OCI-M2 (cell line): ENCODE data around the gene GRIK4.

Experiments
- DNase-seq: peaks from one replicate; lab custom pipeline; 2025; ENCODE audit not compliant: unreplicated experiment; lab: John Stamatoyannopoulos, UW

GRIK4 gene

DNA sequence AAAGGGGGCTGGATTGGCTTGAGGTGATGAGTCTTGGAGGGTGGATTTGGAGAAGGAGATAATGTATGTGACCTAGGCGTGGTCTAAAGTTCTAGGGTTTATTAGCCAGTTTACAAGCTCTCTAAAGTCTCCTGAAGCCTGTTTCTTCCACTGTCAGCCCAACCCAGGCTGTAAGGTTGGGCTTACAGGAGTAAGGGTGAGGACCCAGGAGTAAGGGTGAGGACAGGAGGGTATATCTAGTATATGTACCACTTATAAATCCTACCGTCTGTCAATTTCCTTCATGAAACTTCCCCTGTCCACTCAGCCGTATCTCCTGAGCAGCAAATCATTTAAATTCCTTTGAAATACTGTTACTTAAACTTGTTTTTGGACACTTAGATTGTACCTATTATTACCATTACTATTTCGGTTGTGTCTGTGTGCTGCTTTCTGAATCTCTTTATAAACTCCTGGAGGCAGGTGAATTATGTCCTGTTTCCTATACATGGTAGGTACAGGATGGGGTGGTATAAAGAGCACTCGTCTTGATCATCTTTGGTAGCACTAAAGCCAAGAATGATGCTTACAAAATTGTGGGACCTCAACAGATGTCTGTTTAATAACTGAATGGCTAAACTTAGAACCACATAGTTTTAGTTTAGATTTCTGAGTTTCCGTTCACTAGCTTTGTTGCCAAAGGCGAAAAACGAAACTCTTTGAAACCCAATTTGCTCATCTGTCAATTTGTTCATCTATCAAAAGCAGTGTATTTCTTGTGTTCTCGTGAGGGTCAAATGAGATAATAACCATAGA is 192.0 kb downstream of the GRIK4 start:
- DNase-seq = no peak

DNA sequence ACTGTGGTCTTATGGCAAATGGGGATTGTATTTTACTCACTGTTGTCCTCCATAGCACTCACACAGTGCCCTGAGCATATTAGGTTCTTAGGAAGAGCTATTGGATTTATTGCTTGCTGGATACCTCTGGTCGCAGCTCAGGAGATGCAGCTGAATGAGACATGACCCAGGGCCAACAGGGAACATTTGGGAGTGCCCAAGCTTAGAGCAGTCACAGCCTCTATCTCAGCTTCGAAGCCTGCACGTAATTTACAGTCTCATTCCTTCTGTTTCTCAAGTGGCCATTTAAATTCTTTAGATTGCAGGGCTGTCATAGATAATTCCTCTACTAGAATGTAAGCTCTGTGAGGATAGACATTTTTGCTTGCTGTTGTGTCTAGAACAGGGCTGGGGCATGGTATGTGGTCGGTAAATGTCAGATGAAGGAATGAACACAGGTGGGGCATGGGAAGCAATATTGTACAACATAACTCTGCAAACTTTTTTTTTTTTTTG is 192.8 kb downstream of the GRIK4 start:
- no peak for DNase-seq

DNA sequence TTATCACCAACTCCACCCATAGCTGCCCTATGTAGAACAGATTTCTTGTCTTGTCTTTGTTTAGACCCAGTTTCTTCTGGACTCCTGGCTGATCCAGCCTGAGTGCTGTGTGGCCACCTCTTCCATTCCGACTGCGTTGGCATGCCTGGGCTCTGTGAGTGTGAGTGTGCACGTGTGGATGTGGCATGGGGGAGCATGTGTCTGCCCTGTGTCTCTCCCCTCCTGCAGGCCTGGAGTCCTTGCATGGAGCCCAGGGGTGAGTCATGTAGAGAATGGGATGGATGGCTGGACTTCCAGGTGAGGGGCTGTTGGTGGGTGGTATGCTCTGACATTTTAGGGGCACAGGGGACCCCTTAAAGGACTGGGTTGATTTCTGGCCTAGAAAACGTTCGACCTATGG is 194.7 kb downstream of the GRIK4 start:
- DNase-seq = no peak

DNA sequence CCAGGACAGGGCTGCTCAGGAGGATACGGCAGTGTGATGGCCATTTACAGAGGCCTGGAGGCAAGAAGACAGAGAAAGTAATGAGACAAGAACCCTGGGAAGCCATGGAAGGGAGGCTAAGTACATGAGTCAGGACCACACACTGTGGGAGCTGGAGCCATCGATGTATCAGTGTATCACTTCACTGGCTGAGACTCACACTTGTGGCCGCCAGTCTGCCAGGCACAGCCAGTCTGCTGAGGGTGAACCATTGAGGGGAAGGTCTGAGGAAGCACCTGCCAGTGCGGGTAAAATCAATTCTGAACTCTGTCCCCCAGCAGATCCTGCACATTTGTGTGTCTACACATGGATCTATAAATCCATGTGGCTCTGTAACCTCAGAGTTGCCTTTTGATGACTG is 195.6 kb downstream of the GRIK4 start:
- DNase-seq = no peak

DNA sequence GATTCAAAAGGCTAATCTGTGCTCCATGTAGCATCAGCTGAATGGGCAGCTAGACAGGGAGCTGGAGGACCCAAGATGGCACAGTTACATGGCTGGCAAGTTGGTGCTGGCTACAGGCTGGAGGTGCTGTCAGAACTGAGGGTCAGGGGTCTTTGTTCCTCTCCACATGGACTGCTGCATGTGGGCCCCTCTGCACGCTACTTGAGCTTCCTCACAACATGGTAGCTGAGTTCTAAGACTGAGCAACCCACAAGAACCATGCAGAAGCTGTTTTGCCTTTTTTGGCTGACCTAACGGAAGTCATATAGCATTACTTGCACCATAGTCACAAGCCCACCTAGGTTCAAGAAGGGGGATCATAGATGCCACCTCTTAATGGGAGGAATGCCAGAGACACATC is 196.1 kb downstream of the GRIK4 start:
- no peak for DNase-seq

DNA sequence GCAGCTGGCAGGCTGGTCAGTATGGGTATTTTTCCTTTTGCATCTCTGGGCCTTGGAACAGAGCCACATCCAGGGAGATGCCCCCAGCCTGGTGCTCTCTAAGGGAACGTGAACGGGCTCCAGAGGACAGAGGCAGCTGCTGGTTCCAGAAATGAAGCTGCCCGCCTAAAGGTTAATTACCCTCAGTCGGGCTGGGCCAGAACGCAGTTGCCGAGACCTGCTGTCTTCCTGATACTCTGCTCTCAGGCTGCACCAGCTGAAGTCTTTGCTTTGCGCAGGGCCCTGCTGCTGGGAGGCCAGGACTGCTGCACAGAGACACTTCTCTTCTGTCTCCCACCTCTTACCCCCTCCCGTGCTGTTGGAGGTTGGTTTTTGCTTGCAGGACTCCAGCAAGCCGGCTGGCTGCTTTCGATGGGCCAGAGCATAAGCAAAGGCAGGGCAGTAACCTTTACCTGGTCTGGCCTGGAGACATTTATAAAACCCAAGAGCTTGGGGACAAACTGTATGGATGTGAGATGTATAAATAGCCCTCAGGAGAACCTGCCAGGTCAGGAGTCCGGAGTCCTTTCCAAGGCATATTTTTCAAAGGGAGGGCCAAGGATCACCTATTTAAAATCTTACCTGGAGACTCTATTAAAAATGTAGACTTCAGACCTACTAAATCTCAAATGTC is 197.1 kb downstream of the GRIK4 start:
- DNase-seq = no peak

DNA sequence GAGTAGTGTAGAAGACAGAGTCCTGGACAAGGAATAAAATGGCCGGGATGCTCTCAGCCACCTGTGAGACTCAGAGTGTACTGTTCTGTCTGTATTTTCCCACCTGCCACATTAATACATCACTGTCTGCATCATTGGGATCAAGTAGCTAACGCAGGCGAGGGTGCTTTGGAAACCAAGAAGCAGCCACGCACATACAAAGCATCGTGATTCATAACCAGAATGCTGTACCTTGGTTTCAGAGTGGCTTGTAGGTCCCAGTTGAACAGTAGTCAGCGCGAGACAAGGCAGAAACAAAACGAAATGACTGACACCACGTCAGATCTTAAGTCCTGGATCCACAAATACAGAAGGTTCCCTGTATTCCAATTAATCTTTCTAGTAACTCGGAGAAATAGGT is 198.3 kb downstream of the GRIK4 start:
- no peak for DNase-seq

DNA sequence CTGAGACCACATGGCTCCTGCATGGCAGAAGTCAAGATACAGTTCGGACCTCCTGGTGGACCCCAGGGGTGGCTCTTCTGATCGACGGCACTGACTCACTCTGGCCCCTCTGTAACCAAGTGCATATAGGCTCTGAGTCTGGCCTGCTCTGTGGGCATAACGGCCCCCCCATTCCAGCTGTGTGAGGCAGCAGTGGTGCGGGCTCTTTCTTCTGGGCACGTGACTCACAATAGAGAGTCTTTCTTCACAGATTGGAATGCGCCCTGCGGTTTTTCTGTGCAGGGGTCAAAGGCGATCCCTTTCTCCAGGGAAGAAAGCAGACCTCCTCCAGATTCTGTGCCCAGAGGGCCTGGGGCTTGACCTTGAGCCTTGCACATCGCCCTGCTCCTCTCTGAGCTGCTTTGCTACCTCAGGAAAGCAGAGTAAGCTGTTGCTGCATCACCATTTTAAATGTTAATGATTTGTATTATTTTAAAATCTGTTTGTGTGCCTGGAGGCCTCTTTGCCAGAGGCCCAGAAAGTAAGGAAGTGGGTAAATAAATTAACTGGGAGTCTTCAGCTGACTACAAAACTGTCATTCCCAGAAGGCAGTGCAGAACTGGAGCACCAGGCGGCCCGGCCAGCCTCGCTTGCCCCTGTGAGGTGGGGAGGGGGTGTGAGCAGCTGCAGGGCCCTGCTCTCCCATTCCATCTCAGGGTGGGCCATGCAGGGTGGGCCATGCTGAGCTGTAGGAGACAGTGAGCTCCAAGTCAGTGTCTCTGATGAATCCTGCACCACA is 199.0 kb downstream of the GRIK4 start:
- DNase-seq = no peak

DNA sequence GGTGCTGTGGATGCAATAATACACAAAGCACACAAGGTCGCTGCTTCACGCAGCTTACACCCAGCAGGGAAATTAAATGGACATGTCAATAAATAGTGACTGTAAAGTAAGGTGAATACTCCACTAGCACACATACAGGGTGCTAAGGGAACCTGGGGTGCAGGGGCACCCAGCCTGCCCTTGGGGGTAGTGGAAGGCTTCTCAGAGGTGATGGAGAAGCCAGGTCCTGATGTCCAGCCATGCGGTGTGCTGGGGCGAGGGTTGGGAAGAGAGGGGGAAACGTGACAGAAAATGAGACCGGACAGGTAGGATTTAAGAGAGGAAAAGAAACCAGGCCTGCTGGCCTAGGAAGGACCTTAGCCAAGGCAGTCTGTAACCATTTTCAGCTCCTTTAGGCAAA is 200.5 kb downstream of the GRIK4 start:
- no peak for DNase-seq

DNA sequence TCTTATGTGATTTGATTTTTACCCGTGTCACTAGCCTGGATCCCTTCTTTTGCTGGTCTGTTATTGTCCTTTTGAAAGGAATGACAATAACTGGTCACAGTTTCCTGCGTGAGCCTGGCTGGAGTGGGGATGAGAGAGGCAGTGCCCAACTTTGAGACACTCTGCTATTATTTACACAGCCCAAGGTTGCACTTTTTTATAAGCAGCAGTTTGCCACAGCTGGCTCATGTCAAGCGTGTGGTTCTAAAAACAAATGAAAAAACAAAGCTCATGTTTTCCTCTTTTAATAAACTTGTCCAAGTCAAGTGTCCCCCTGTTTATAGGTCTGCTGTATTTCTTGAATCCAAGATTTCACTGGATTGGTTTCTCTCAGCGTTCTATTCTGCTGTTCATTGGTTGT is 201.3 kb downstream of the GRIK4 start:
- no peak for DNase-seq

DNA sequence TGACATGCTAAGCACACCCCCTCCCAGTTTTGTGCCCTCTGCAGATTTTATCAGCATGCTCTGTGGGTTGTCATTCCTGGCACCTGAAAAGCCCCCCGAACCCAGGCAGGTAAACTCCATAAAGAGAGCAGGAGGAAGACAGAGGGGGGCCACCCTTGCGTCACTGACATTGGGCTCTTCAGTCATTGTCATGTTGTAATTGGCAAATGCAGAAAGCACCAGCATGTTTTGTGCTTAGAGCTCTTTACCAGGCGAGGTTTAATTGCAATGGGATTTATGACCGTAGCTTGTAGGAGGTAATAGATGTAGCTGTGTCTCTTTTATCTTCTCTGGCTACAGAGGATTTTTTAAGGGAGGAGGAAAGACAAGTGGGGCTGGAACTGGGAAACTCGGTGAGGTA is 201.7 kb downstream of the GRIK4 start:
- no peak for DNase-seq

DNA sequence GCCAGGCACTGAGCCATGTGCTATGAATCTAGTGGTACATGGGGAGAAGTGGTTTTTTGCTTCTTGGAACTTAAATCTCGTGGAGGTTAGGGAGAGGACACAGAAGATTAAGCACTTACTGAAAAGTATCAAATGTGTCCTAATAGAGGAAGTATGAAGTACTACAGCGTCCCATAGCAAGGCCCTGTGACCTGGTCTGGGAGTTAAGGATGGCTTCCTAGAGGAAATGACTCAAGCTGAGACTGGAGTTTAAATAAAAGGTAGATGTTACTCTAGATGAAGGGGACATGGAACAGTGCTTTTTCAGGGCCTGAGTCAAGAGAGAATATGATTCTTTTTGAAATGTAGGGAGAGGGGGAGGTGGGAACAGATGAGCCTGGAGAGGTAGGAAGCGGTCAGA is 202.9 kb downstream of the GRIK4 start:
- no peak for DNase-seq

DNA sequence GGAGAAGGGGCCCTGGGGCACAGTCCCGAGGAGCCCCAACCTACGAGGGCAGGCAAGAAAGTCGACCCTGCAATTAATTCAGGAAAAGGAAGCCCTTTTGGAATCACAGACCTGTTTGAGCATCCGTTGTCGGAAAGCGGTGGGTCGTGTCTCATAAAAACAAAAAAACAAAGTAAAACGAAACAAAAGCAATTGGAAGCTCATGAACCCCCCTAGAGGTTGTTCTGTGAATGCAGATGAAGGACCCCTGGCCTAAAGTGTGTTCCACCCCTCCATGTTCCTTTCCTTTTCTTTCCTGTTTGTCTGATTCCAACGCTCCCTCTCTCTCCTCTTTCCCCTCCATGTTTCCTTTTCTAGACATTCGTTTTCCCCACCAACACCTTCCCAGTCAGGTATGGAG is 203.7 kb downstream of the GRIK4 start:
- DNase-seq = no peak

DNA sequence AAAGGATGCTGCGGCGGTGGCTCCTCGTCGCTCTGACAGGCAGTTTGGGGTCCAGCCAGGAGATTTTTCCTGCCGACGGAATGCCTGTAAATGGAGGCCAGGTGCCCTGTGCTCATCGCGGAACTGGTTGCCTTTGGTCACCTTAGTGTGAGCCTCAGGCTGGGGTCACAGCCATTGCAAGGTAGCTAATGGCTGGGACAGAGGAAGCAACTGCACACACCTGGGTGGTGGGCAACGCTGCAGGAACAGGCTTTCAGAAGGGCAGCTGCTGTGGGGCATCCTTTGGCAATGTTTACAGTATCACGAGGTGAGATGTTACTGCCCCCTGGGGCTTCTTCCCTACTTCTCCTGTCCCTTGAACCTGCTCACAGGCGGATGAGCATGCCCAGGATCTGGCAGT is 205.5 kb downstream of the GRIK4 start:
- DNase-seq = no peak

DNA sequence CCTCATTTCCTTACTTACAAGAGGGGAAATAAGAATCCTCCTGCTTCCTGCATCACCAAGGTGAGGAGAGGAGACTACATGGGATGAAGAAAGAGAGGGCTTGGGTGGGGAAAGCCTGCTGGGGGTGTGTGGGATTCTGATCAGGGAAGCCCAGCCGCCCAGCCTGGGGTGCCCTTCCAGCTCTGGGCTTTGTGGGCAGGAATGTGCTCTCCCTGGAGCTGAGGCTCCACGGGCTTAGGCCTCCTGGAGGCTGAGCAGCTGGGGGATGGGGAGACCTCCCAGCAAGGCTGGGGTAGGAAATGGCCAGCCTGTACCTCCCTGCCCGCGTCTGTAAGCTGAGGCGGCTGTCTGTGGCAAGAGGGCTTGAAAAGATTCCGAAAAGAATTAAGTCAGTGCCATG is 206.1 kb downstream of the GRIK4 start:
- DNase-seq = no peak

DNA sequence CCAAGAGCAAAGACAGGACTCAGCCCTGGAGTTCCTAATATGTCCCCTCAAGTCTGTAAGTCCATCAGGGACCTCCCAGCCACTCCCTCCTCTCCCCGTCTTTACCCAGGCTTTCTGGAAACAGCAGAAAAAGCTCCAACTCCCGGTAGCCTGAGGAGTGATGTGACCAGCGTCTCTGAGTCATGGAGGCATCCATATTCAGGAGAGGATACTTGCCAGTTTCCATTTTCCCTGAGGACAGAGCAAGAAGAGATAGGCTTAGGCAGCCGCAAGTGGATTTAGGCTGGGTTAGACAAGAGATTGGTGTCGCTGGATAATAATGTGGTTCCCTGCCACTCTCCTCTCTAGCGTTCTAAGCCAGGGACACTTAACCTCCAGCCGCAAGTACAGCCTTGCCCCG is 206.6 kb downstream of the GRIK4 start:
- DNase-seq = no peak

DNA sequence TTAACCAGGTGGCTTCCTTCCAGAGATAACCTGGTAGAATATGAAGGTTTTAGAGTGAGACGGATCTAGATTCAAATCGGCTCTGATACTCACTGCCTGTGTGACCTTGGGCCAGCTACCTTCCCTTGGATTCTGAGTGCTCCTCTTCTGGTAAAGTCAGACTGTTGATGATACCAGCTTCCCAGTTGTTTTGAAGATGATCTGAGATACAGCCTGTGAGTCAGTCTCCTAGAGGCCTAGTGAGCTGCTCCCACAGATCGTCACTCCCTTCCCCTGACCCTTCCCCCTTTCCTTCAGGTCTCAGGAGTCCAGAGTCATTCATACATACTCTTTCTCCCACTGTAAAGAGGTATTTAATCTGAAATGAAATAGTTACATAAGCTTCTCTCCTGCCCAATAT is 207.8 kb downstream of the GRIK4 start:
- DNase-seq = no peak

DNA sequence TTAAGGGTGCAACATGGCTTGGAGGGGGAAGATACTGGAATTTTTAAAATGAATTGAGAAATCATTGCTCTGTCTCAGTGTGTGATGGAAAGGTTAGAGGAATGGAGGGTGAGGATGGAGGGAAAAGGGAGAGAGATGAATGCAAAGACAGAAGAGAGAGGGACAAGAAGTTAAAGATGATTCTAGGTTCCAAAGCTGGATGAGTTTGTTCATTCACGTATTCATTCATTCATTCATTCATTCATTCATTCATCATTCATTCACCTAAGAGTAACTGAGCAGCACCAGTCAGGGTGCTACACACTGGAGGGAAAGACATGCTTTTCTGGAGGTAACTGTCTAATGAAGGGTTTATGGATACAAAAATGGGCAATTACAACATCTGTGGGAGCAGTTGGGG is 209.2 kb downstream of the GRIK4 start:
- DNase-seq = no peak

DNA sequence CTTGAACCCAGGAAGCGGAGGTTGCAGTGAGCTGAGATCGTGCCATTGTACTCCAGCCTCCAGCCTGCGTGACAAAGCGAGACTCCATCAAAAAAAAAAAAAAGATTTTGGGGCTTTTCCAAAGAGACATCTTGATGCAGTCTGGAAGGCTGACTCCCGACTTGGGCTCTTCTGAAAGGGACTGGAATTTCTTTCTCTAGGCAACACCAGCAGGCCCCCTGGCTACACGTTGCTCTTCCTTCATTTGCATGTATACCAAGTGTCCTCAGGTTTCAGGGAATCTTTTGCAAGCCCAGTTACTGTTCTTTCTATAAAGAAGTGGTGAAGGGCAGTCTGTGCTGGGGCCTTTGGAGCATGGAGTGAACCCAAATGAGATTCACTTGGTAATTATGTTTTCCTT is 211.0 kb downstream of the GRIK4 start:
- DNase-seq = no peak

DNA sequence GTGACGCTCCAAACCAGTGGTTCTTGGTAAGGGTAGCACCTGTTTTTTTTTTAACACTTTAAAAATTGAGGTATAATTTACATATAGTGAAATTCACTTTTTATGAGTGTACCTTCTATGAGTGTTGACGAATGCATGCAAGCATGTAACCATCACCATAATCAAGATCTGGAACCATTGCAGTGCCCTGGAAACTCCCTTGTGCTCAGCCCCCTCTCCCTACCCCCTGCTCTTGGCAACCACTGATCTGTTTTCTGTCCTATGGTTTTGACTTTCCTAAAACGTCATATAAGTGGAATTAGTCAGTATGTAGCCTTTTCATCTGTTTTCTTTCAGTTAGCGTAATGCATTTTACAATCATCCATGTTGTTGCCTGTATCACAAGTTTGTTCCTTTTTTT is 212.2 kb downstream of the GRIK4 start:
- DNase-seq = no peak

DNA sequence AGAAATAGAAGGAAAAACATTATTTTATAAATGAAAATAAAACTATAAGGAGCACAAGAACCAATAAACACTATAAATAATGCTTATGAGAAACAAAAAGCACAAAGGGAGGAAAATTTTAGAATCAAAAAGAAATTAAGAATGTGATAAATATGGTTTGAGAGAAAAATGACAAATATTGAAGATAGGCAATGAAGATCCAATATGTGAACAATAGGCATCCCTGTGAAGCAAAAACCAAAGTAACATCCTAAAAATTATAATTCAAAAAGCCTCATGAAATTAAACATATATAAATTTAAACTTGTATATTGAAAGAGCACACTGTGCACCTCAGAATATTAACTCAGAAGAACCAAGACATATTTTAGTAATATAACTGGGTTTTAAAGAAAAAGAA is 216.2 kb downstream of the GRIK4 start:
- DNase-seq = no peak

DNA sequence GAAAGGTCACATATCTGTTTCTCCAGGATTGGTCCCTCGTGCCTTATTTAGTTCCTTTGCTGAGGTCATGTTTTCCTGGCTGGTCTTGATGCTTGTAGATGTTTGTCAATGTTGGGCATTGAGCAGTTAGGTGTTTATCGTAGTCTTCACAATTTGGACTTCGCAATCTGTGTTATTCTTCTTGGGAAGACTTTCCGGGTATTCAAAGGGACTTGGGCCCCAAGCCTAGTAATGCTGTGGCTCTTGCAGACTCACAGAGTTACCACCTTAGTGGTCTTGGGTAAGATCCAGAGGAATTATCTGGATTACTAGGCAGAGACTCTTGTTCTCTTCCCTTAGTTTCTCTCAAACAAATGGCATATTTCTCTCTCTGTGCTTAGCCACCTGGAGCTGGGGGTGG is 223.5 kb downstream of the GRIK4 start:
- no peak for DNase-seq
